GM12878 (cell line): ENCODE results near the gene MYB. TPM values are rescaled to one million over a fixed set of nuclear protein-coding genes. Genes with fewer than 3 reads are reported as not detected.

Source experiments
- ATAC-seq: fragments of 200-7000 bp; cut with Tn5 transposase; 3 replicates; pipeline ENCODE4 v1.9.1; 2020; ENCODE audit warnings: mild to moderate bottlenecking, moderate library complexity
- BruUV-seq: library from RNA; stranded (reverse); fragments of 400-500 nt; replicated peaks from 2 replicates; lab custom pipeline; 2021; lab: Mats Ljungman, UMichigan
- CTCF ChIA-PET: fragments of 300-600 bp; sonication (Branson Sonifier 250); formaldehyde crosslinking; extraction: SDS; loops from one replicate; lab custom pipeline; 2021; ENCODE audit warnings: inconsistent platforms; lab: Yijun Ruan, JAX
- POLR2A ChIA-PET: fragments of 350-600 bp; formaldehyde crosslinking; extraction: SDS; loops from one replicate; lab custom pipeline; 2021; ENCODE audit warnings: inconsistent platforms; lab: Charles Lee
- RAD21 ChIA-PET: fragments of 300-600 bp; sonication (Branson Sonifier 250); formaldehyde crosslinking; loops from one replicate; lab custom pipeline; 2023; ENCODE audit warnings: antibody characterized with exemption; ENCODE audit not compliant: unreplicated experiment; lab: Charles Lee
- SMC1A ChIA-PET: fragments of 300-600 bp; sonication (Branson Sonifier 250); formaldehyde crosslinking; loops from one replicate; lab custom pipeline; 2023; ENCODE audit not compliant: unreplicated experiment, uncharacterized antibody; lab: Charles Lee
- DNase-seq: peaks from one replicate; pipeline ENCODE4 v3.0.0-alpha.2; 2011; ENCODE audit warnings: low read depth, low spot score
- FAIRE-seq: peaks from 3 replicates; lab custom pipeline; 2011; peaks lifted over from hg19 to GRCh38; lab: Jason Lieb, UNC
- H2AFZ ChIP-seq: 2 replicates; pipeline ENCODE4 v1.6.0; 2011; ENCODE audit warnings: low read depth, low read length, control low read depth; ENCODE audit not compliant: control insufficient read depth
- H3K27ac ChIP-seq: 2 replicates; pipeline ENCODE4 v1.5.1; 2011; ENCODE audit warnings: control low read depth; ENCODE audit not compliant: control insufficient read depth, insufficient read depth
- H3K27me3 ChIP-seq, 2 experiments: replicated peaks in 1 of 2; 2 replicates each; pipeline versions ENCODE4 v1.6.0 to v1.6.1; 2011; ENCODE audit warnings: low read length in 1 of 2; ENCODE audit not compliant: control insufficient read depth in 2 of 2, insufficient read depth in 2 of 2
- H3K36me3 ChIP-seq, 2 experiments: 2 replicates each; pipeline ENCODE4 v1.5.1; 2011; ENCODE audit warnings: low read length in 1 of 2; ENCODE audit not compliant: control insufficient read depth in 2 of 2, insufficient read depth in 2 of 2
- H3K4me1 ChIP-seq: 2 replicates; pipeline ENCODE4 v1.6.1; 2011; ENCODE audit warnings: mild to moderate bottlenecking, low read length, moderate library complexity, mixed read lengths; ENCODE audit not compliant: control insufficient read depth, insufficient read depth
- H3K4me2 ChIP-seq: 2 replicates; pipeline ENCODE4 v1.6.0; 2011; ENCODE audit warnings: control low read depth; ENCODE audit not compliant: control insufficient read depth, insufficient read depth
- H3K4me3 ChIP-seq: fragments of 200-600 bp; sonication (generic); 2 replicates; pipeline ENCODE4 v1.5.1; 2016
- H3K79me2 ChIP-seq: 2 replicates; pipeline ENCODE4 v1.6.0; 2011; ENCODE audit warnings: low read length; ENCODE audit not compliant: control insufficient read depth, insufficient read depth
- H3K9ac ChIP-seq: 2 replicates; pipeline ENCODE4 v1.8.0; 2011; ENCODE audit warnings: low read length, control low read depth, mixed read lengths; ENCODE audit not compliant: control insufficient read depth, insufficient read depth
- H3K9me3 ChIP-seq: replicated peaks from 3 replicates; pipeline ENCODE4 v1.5.1; 2011; ENCODE audit warnings: mild to moderate bottlenecking, low read length; ENCODE audit not compliant: control insufficient read depth, insufficient read depth
- H4K20me1 ChIP-seq: 2 replicates; pipeline ENCODE4 v1.6.0; 2011; ENCODE audit not compliant: control insufficient read depth, insufficient read depth
- BACH1 ChIP-seq: fragments of 450-650 bp; IDR thresholded peaks from 2 replicates; pipeline ENCODE4 v1.6.1; 2017; ENCODE audit warnings: mild to moderate bottlenecking, borderline replicate concordance
- CBX3 ChIP-seq: fragments of 200-600 bp; sonication (generic); IDR thresholded peaks from 2 replicates; pipeline ENCODE4 v1.6.1; 2016; ENCODE audit warnings: low read depth, borderline replicate concordance
- CREM ChIP-seq: IDR thresholded peaks from 2 replicates; pipeline ENCODE4 v1.6.1; 2014; ENCODE audit warnings: antibody characterized with exemption, low read depth
- RELB ChIP-seq: fragments of 450-650 bp; IDR thresholded peaks from 2 replicates; pipeline ENCODE4 v1.6.1; 2017; ENCODE audit warnings: low read depth, mild to moderate bottlenecking, moderate library complexity
- REST ChIP-seq: IDR thresholded peaks from 2 replicates; pipeline ENCODE4 v1.6.1; 2012; ENCODE audit warnings: mild to moderate bottlenecking, low read depth, low read length
- SIN3A ChIP-seq: IDR thresholded peaks from 2 replicates; pipeline ENCODE4 v1.6.1; 2012; ENCODE audit warnings: low read depth, low read length, improper control_type of control experiment
- ZBTB40 ChIP-seq: fragments of 450-650 bp; IDR thresholded peaks from 2 replicates; pipeline ENCODE4 v1.6.1; 2016; ENCODE audit warnings: mild to moderate bottlenecking, moderate library complexity, borderline replicate concordance
- ZNF207 ChIP-seq: fragments of 450-650 bp; IDR thresholded peaks from 2 replicates; pipeline ENCODE4 v1.6.1; 2014; ENCODE audit warnings: antibody characterized with exemption, mild to moderate bottlenecking, borderline replicate concordance
- WGBS: methylation state at CpG from one replicate; pipeline ENCODE4 v1.1.6; 2016; ENCODE audit warnings: low lambda C conversion rate; ENCODE audit not compliant: insufficient replicate concordance, insufficient coverage; ENCODE audit errors: missing lambda C conversion rate; 5-methylcytosine and 5-hydroxymethylcytosine counted together
- in situ Hi-C: fragments of 300-500 bp; cut with MboI; formaldehyde crosslinking; loops from 9 replicates; pipeline ENCODE4 v1.14.3; 2018; ENCODE audit warnings: mixed read lengths
- intact Hi-C: fragments of 100-400 bp; cut with micrococcal nuclease; formaldehyde crosslinking; loops from one replicate; pipeline ENCODE4 v1.14.2; 2022; ENCODE audit not compliant: unreplicated experiment
- polyA plus RNA-seq, 11 experiments: library from polyadenylated mRNA; depleted of rRNA in 4 of 11; unstranded in 6 of 11; stranded (reverse) in 5 of 11; fragments of >200 nt; fragmentation: Nextera tagmentation in 4 of 11; fragmentation: Illumina TruSeq in 1 of 11; extraction: Ambion mirVana in 4 of 11; extraction: Trizol in 1 of 11; gene quantifications; 1 replicate in 1 of 11; 2 replicates in 10 of 11; pipeline versions ENCODE4 v1.2.1 to v1.2.3, GENCODE V29; 2011 to 2016; ENCODE audit warnings: inconsistent platforms in 2 of 11, missing spikeins in 2 of 11, low read depth in 1 of 11
- total RNA-seq, 4 experiments: library from RNA; depleted of rRNA in 3 of 4; stranded (reverse); fragments of >200 nt in 3 of 4; fragmentation: Illumina TruSeq in 1 of 4; extraction: Trizol in 1 of 4; gene quantifications; 2 replicates each; pipeline versions ENCODE4 v1.2.1 to v1.2.3, GENCODE V29; 2013 to 2021

The MYB gene
- total and polyA plus RNA-seq, 10 of the 15 experiments (the other 5 are each of a cell fraction or from before 2014, with no cell fraction given): 7.0 to 29.8 (median 21.5) TPM

GRCh38 chr6:135183002-135183531, 2.0 kb downstream of the MYB start:
- DNase-seq (no peak), FAIRE-seq (peak; percentile 38), ATAC-seq (peak; percentile 69)
- peak overlapping the region; percentile 99 for H3K4me2 ChIP-seq
- H3K9ac ChIP-seq: peak overlapping the region; percentile 71
- peak overlapping the region; percentile 92 for H2AFZ ChIP-seq
- H3K9me3 ChIP-seq: no peaks in the 10 kb centered on the region
- H3K79me2 ChIP-seq: peaks cover 52% of the 10 kb centered on the region
- WGBS: under 1% methylated on average over 23 of the region's 32 CpGs
- RAD21 ChIA-PET: interaction anchor here (0.5 to 8.1 kb wide), 36 partner anchors 10 to 1048 kb away, joined by 3 to 98 read pairs (median 5); partner anchors contain the start of gene HBS1L
- peaks cover 16% of the 10 kb centered on the region for H3K4me1 ChIP-seq
- BruUV-seq: TSS peak; percentile 44
- peak overlapping the region; percentile 89 for H3K4me3 ChIP-seq
- no peaks in the 10 kb centered on the region for H4K20me1 ChIP-seq
- SMC1A ChIA-PET: interaction anchor here (0.7 to 12.3 kb wide), 24 partner anchors 13 to 241 kb away, joined by 3 to 133 read pairs (median 8); partner anchors contain the start of gene HBS1L
- in situ Hi-C loops (loop anchor here (5.0 kb wide), 1 partner anchor 171 kb away; no protein-coding TSS in a partner anchor), intact Hi-C loops (loop anchor here (1.0 to 5.0 kb wide), 8 partner anchors 20 to 240 kb away; partner anchors contain the start of gene HBS1L)
- H3K27me3 ChIP-seq: no peaks in the 10 kb centered on the region
- POLR2A ChIA-PET: interaction anchor here (0.6 to 2.7 kb wide), 13 partner anchors 13 to 232 kb away, joined by 3 to 15 read pairs (median 5); no protein-coding TSS in a partner anchor
- CTCF ChIA-PET: interaction anchor here (0.8 to 12.3 kb wide), 27 partner anchors 11 to 243 kb away, joined by 3 to 149 read pairs (median 6); partner anchors contain the start of gene HBS1L
- H3K36me3 ChIP-seq: peaks cover 0 to 7% of the 10 kb centered on the region in 2 experiments; a peak in 2 of 4 replicates
- peak overlapping the region; percentile 99 for H3K27ac ChIP-seq
- TF ChIP-seq RELB (no peak), ZBTB40 (no peak), SIN3A (0 out of 2 replicates have a peak, but pooled peaks have one; percentile 36), BACH1 (no peak), ZNF207 (no peak), CBX3 (no peak), CREM (peak; percentile 81; the same call in 1 of the 2 replicates), REST (no peak)
